T-helper 1 cell treated with Interleukin-12 subunit alpha and Interleukin-12 subunit beta and Interleukin-4 antibody, amounts not matched to agents 30 μg/mL and 1 μg/mL, for 36 hours (primary cell): ENCODE results near the gene TNRC6A.
"Not testable (repeated sequence)": the region's sequence is repeated elsewhere in the genome, so short reads cannot be mapped to it uniquely, and the experiment has no call there.

Source experiments
- H3K27ac Mint-ChIP-seq: one replicate; pipeline ENCODE4 v1.8.0; 2021; ENCODE audit warnings: mild to moderate bottlenecking, mixed read lengths
- H3K27me3 Mint-ChIP-seq: one replicate; pipeline ENCODE4 v1.8.0; 2021; ENCODE audit warnings: low read depth, mixed read lengths
- H3K36me3 Mint-ChIP-seq: one replicate; pipeline ENCODE4 v1.8.0; 2021; ENCODE audit warnings: low read depth, mixed read lengths
- H3K4me1 Mint-ChIP-seq: one replicate; pipeline ENCODE4 v1.8.0; 2021; ENCODE audit warnings: low read depth, mixed read lengths
- H3K4me3 Mint-ChIP-seq: one replicate; pipeline ENCODE4 v1.8.0; 2021; ENCODE audit warnings: mild to moderate bottlenecking, moderate library complexity, mixed read lengths
- H3K9me3 Mint-ChIP-seq: one replicate; pipeline ENCODE4 v1.8.0; 2021; ENCODE audit warnings: mixed read lengths

Gene TNRC6A

DNA sequence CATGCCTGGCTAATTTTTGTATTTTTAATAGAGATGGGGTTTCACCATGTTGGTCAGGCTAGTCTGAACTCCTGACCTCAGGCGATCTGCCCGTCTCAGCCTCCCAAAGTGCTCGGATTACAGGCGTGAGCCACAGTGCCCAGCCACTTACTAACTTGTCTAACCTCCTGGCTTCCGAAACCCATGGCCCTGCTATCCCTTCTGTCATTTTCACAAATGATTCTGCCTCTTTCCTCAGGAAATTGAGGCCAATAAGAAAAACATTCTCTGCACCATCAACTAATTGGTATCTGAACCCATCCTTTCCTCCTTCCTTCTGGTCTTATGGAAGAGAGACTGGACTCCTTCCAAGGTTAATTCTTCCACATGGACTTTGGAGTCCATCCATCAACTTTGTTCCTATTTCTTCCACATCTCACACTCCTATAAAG is 27.9 kb upstream of the TNRC6A start:
- Mint-ChIP-seq H3K4me3 (no peak overlapping the region), H3K4me1 (no peaks in the 10 kb centered on the region), H3K27me3 (peaks cover 4% of the 10 kb centered on the region), H3K36me3 (no peaks in the 10 kb centered on the region), H3K27ac (no peak overlapping the region), H3K9me3 (no peaks in the 10 kb centered on the region)

- H3K4me1 Mint-ChIP-seq, H3K27ac Mint-ChIP-seq, H3K27me3 Mint-ChIP-seq, H3K36me3 Mint-ChIP-seq, H3K9me3 Mint-ChIP-seq, H3K4me3 Mint-ChIP-seq: not testable (repeated sequence)
These were observed 21.7 kb upstream of the TNRC6A start for GRCh38 chr16:24707760-24708159.

GRCh38 chr16:24713379-24713778 is 16.1 kb upstream of the TNRC6A start:
- Mint-ChIP-seq H3K9me3 (peaks cover 11% of the 10 kb centered on the region), H3K27ac (no peak overlapping the region), H3K27me3 (peaks cover 8% of the 10 kb centered on the region), H3K36me3 (no peaks in the 10 kb centered on the region), H3K4me3 (no peak overlapping the region), H3K4me1 (no peaks in the 10 kb centered on the region)

DNA sequence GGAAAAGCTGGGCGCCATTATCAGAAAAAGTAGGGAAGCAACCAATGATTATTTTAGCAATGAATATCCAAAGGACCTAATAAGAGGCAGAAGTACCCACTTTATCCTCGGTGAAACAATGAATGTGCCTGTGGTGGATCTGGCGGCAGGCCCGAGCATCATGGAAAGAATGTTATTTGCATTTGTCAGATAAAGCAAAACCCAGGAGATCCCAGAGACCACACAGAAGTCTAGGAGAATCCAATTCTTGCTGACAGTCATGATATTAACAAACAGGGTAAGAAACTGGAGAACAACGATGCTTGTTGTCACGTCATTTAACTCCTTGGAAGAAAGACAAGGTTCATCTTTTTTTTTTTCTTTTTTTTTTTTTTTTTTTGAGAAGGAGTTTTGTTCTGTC is 12.0 kb upstream of the TNRC6A start:
- Mint-ChIP-seq H3K36me3 (no peaks in the 10 kb centered on the region), H3K27me3 (peaks cover 3% of the 10 kb centered on the region), H3K9me3 (peaks cover 11% of the 10 kb centered on the region), H3K4me3 (no peak overlapping the region), H3K27ac (no peak overlapping the region), H3K4me1 (peaks cover 1% of the 10 kb centered on the region)

DNA sequence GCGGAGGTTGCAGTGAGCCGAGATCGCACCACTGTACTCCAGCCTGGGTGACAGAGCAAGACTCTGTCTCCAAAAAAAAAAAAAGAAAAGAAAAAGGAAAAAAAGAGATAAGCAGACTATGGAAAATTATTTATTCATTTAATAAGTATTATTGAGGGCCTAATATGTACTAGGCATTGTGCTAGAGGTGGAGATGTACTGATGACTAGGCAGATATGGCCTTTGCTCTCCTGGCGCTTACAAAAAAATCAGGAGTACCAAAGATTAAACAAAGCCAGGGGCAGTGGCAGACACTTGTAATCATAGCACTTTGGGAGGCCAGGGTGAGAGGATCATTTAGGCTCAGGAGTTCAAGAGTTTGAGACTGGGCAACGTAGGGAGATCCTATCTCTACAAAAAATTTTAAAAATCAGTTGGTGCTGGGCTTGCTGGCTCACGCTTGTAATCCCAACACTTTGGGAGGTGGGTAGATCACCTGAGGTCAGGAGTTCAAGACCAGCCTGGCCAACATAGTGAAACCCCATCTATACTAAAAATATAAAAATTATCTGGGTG is 10.4 kb upstream of the TNRC6A start:
- H3K27me3 Mint-ChIP-seq = peaks cover 3% of the 10 kb centered on the region
- peaks cover 6% of the 10 kb centered on the region for H3K4me1 Mint-ChIP-seq
- H3K27ac Mint-ChIP-seq = no peak overlapping the region
- H3K36me3 Mint-ChIP-seq = no peaks in the 10 kb centered on the region
- peaks cover 7% of the 10 kb centered on the region for H3K9me3 Mint-ChIP-seq
- H3K4me3 Mint-ChIP-seq = no peak overlapping the region

DNA sequence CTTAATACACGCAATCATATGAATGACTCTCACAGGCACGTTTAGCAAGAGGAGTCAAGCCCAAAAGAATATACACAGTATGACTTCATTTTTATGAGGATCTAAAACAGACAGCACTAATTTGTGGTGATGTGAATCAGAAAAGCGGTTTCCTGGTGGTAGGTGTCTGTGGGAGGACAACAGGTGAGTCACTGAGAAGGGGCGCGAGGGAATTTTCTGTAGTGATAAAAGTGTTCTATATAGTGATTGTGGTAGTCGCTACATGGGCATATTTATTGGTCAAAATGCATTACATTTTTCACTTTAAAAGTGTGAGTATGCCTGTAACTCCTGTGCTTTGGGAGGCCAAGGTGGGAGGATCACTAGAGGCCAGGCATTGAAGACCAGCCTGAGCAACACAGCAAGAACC is 7.6 kb upstream of the TNRC6A start:
- Mint-ChIP-seq H3K4me3 (no peak overlapping the region), H3K27ac (no peak overlapping the region), H3K9me3 (no peaks in the 10 kb centered on the region), H3K36me3 (no peaks in the 10 kb centered on the region), H3K4me1 (peaks cover 6% of the 10 kb centered on the region), H3K27me3 (peaks cover 8% of the 10 kb centered on the region)

DNA sequence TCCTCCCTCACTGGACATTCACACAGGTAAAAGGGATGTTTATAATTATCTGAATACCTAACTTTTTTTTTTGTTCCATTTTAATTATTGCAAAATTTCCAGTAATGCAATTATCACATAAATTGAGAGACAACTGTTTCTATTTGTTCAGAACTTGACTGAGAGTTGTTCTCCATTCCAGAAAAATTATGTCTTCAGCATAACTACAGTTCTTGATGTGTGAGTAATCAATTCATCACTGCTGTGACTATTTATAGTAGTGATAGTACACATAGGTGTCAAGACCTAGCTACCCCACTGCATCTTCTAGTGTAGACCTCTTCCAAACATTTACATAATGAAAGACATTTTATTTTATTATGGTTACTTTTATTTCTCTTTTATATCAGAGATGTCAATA is 5.8 kb upstream of the TNRC6A start:
- no peak overlapping the region for H3K27ac Mint-ChIP-seq
- peaks cover 10% of the 10 kb centered on the region for H3K4me1 Mint-ChIP-seq
- H3K27me3 Mint-ChIP-seq = peaks cover 4% of the 10 kb centered on the region
- H3K9me3 Mint-ChIP-seq = no peaks in the 10 kb centered on the region
- H3K4me3 Mint-ChIP-seq = no peak overlapping the region
- no peaks in the 10 kb centered on the region for H3K36me3 Mint-ChIP-seq

- Mint-ChIP-seq H3K27ac (no peak overlapping the region), H3K9me3 (no peaks in the 10 kb centered on the region), H3K27me3 (peaks cover 4% of the 10 kb centered on the region), H3K4me1 (peaks cover 30% of the 10 kb centered on the region), H3K4me3 (peak overlapping the region; percentile 45), H3K36me3 (peaks cover 18% of the 10 kb centered on the region)
These were observed 1.4 kb upstream of the TNRC6A start for GRCh38 chr16:24728011-24728410.

DNA sequence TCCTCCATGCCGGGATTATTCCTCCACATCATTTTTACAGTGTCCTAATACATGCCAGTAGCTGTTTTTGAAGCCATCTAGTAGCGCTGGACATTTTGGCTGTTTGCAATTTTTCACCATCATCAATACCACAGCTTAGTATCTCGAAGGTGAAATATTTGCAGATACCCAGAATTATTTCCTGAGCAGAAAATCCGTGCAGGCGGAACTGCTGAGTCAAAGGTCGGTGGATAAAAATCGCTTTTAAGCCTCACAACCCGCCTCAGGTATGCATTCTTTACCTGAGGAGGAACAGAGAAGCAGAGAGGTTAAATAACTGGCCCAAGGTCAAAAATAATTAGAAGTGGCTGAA is 584 bp upstream of the TNRC6A start:
- Mint-ChIP-seq H3K9me3 (no peaks in the 10 kb centered on the region), H3K36me3 (peaks cover 26% of the 10 kb centered on the region), H3K27ac (peak overlapping the region; percentile 93), H3K27me3 (peaks cover 4% of the 10 kb centered on the region), H3K4me3 (peak overlapping the region; percentile 87), H3K4me1 (peaks cover 33% of the 10 kb centered on the region)

DNA sequence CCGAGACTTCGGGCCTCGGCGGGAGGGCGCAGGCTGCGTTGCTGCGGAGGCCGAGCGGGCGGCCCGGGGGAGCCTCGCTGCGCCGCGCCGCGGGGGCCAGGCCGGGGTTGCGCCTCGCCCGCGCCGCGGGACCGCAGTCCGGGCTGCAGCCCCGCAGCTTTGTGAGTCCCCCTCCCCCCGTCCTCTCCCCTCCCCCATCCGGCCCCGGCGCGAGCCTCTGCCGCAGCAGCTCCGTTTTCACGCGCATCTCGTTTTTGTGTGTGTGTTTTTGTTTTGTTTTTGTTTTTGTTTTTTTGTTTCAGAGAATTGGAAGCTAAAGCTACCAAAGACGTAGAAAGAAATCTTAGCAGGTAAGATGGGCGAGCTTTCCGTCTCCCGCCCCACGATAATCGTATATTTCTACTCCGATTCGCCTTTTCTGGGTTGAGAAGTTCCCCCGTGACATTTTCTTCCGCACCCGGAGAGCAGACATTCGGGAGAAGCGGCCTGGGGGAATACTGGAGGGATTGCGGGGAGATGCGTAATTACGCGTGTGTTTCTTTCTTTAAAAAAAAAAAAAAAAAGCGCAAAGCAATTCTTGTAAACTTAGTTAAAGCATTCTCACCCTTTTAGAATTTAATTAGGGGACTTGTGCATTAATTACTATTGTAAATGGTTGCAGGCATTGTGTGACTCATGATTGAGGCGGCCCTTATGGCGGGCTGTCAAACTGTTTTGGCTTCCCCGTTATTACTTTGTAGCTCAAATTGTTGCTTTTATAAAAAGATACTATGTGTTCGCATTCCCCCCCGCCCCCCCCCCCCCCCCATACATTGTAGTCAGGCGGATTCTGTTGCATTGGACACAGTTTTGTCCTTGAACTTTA is 732 bp downstream of the TNRC6A start:
- peaks cover 37% of the 10 kb centered on the region for H3K4me1 Mint-ChIP-seq
- peak overlapping the region; percentile 99 for H3K27ac Mint-ChIP-seq

DNA sequence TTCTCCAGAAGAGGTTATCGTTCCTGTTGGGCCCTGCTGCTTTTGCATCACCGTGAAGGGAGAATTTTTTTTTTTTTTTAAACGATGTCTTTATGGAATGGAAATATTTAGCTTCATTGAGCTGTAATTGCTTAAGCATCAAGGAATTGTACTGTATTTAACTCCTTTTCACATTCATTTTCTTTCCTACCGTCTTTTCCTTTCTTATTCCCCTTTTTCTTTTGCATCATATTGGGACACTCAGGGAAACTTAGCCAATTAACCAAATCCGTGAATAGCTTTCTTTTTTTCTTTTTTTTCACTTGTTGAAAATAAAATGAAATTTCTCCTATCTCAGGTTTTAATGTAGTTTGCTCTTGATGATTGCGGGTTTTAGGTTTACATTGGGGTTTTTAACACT is 1.5 kb downstream of the TNRC6A start:
- peak overlapping the region; percentile 100 for H3K4me3 Mint-ChIP-seq
- peak overlapping the region; percentile 42 for H3K27ac Mint-ChIP-seq
- H3K36me3 Mint-ChIP-seq = peaks cover 30% of the 10 kb centered on the region
- no peaks in the 10 kb centered on the region for H3K9me3 Mint-ChIP-seq
- peaks cover 4% of the 10 kb centered on the region for H3K27me3 Mint-ChIP-seq
- peaks cover 37% of the 10 kb centered on the region for H3K4me1 Mint-ChIP-seq

More for the DNA sequence above, 732 bp downstream of the TNRC6A start:
- Mint-ChIP-seq H3K9me3 (no peaks in the 10 kb centered on the region), H3K36me3 (peaks cover 30% of the 10 kb centered on the region), H3K27me3 (peaks cover 4% of the 10 kb centered on the region), H3K4me3 (peak overlapping the region; percentile 100)

- Mint-ChIP-seq H3K27me3 (no peaks in the 10 kb centered on the region), H3K4me1 (peaks cover 44% of the 10 kb centered on the region), H3K36me3 (peaks cover 30% of the 10 kb centered on the region), H3K4me3 (peak overlapping the region; percentile 35), H3K27ac (peak overlapping the region; percentile 1), H3K9me3 (no peaks in the 10 kb centered on the region)
These were observed 2.4 kb downstream of the TNRC6A start for GRCh38 chr16:24731722-24732419.

DNA sequence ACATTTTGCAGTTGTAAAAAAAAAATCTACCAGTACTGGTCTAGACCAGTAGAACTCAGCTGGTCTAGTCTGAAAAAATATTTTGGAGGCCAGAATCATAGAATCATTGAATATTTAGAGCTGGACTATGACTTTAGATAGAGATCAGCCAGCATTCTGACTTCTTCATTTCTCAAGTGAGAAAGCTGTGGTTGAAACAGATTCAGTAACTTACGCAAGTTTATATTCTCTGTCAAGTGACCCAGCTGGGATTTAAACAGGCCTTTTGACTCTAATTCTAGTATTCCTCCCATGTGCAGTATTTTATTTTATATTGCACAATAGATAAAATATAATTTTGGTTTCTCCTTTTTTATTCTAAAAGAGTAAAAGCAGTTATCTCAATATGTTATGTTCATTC is 4.9 kb downstream of the TNRC6A start:
- Mint-ChIP-seq H3K4me1 (peaks cover 49% of the 10 kb centered on the region), H3K4me3 (no peak overlapping the region)

DNA sequence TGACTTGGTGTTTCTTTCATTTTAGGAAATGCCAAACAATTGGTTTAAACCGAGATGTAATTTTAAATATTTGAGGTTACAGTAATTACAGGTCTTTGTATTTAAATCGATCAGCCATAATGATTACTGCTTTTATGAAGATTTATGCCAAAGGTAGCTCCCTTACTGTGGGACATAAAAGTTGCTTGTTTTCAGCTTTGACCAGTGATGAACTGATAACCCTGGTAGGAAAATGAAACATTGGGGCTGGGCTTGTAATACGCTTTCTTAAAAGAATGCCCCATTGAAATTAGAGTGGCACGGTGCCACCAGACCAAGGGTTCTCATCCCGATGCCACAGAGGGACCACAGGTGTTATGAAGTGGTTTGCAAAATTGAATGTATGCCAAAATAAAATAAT is 7.3 kb downstream of the TNRC6A start:
- H3K36me3 Mint-ChIP-seq = peaks cover 21% of the 10 kb centered on the region
- no peak overlapping the region for H3K4me3 Mint-ChIP-seq
- no peaks in the 10 kb centered on the region for H3K9me3 Mint-ChIP-seq
- no peaks in the 10 kb centered on the region for H3K27me3 Mint-ChIP-seq
- H3K27ac Mint-ChIP-seq = no peak overlapping the region
- peaks cover 43% of the 10 kb centered on the region for H3K4me1 Mint-ChIP-seq

More for the DNA sequence above, 4.9 kb downstream of the TNRC6A start:
- Mint-ChIP-seq H3K9me3 (no peaks in the 10 kb centered on the region), H3K36me3 (peaks cover 30% of the 10 kb centered on the region), H3K27me3 (no peaks in the 10 kb centered on the region), H3K27ac (no peak overlapping the region)

- Mint-ChIP-seq H3K4me1 (peaks cover 36% of the 10 kb centered on the region), H3K27me3 (no peaks in the 10 kb centered on the region), H3K27ac (no peak overlapping the region), H3K9me3 (no peaks in the 10 kb centered on the region), H3K36me3 (peaks cover 16% of the 10 kb centered on the region), H3K4me3 (no peak overlapping the region)
These were observed 8.0 kb downstream of the TNRC6A start for GRCh38 chr16:24737391-24737871.
